Colonic mucosa (tissue), 4 donors: Measurements from ENCODE around the gene KAT6B. TPM values are rescaled to one million over a fixed set of nuclear protein-coding genes. Genes with fewer than 3 reads are reported as not detected.

Experiments used
- DNase-seq: peaks from one replicate; pipeline ENCODE4 v3.0.0-alpha.2; 2020
- H3K27ac ChIP-seq: fragments of 200-600 bp; one replicate; pipeline ENCODE4 v1.8.0; 2021
- H3K27me3 ChIP-seq: fragments of 200-600 bp; one replicate; pipeline ENCODE4 v1.8.0; 2021
- H3K36me3 ChIP-seq: fragments of 200-600 bp; one replicate; pipeline ENCODE4 v1.8.0; 2021
- H3K4me1 ChIP-seq: fragments of 200-600 bp; one replicate; pipeline ENCODE4 v1.8.0; 2021; ENCODE audit warnings: mild to moderate bottlenecking
- H3K4me3 ChIP-seq: fragments of 200-600 bp; one replicate; pipeline ENCODE4 v1.8.0; 2021
- H3K9ac ChIP-seq, 2 donors: one replicate each; pipeline ENCODE4 v1.7.0; 2013; ENCODE audit warnings: control low read depth in 2 of 2, low read depth in 2 of 2, low read length in 2 of 2
- H3K9me3 ChIP-seq: fragments of 200-600 bp; one replicate; pipeline ENCODE4 v1.8.0; 2021
- CTCF ChIP-seq: fragments of 200-600 bp; IDR thresholded peaks from one replicate; pipeline ENCODE4 v1.8.0; 2022; ENCODE audit warnings: antibody characterized with exemption, mild to moderate bottlenecking
- intact Hi-C: fragments of 100-400 bp; cut with DNase I; formaldehyde crosslinking; loops from one replicate; pipeline ENCODE4 v1.14.1; 2022
- total RNA-seq, 2 donors: library from RNA; stranded (reverse); fragmentation: NEBNext Ultra II Directional in 1 of 2; extraction: Animal tissue kit (Norgen Biotek cat#: 25700) in 1 of 2; gene quantifications; one replicate each; pipeline ENCODE4 v1.2.1, GENCODE V29; 2021
- donor health status: healthy.
- donor health status: DM: no; HTN: no; CAD: no.
- donor health status: DM: no; HTN: no; CAD: no.

KAT6B gene
- total RNA-seq, 2 donors from 2014 or later = 18.7 to 24.2 TPM

- intact Hi-C loops = no loop called here
- no peak for DNase-seq
- Histone ChIP-seq H3K9me3 (no peaks in the 10 kb centered on the region), H3K36me3 (no peaks in the 10 kb centered on the region), H3K9ac (no peak overlapping the region), H3K27ac (no peak overlapping the region), H3K4me1 (no peaks in the 10 kb centered on the region), H3K4me3 (no peak overlapping the region), H3K27me3 (no peaks in the 10 kb centered on the region)
- no peak for TF ChIP-seq CTCF
Measured at GRCh38 chr10:75002967-75003594, 176.7 kb downstream of the KAT6B start.

DNA sequence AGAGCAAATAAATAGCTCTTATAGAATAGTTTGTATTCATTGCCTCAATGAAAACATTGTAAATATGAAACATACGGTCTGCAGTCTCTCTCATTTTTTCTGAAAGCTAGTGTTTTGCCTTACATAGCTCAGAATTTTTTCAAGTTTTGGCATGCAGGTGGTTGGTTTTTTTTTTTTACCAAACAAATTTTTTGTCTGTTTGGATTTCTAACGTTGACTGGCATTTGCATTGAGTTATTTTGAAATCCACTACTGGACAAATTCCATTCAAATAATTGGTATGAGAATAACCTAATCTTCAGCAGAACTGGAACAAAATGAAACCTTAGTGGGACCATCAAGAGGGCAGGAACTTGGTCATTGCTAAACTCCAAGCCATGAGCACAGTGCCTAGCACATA is 177.5 kb downstream of the KAT6B start:
- DNase-seq = no peak
- Histone ChIP-seq H3K27me3 (no peaks in the 10 kb centered on the region), H3K4me3 (no peak overlapping the region), H3K4me1 (no peaks in the 10 kb centered on the region), H3K9me3 (no peaks in the 10 kb centered on the region), H3K9ac (no peak overlapping the region), H3K27ac (no peak overlapping the region), H3K36me3 (no peaks in the 10 kb centered on the region)
- no peak for TF ChIP-seq CTCF
- intact Hi-C loops = no loop called here

- DNase-seq = no peak
- TF ChIP-seq CTCF = no peak
- H3K9ac ChIP-seq = no peak overlapping the region
- no peak overlapping the region for H3K27ac ChIP-seq
- intact Hi-C loops = no loop called here
- H3K4me1 ChIP-seq = no peaks in the 10 kb centered on the region
- H3K36me3 ChIP-seq = no peaks in the 10 kb centered on the region
- H3K27me3 ChIP-seq = no peaks in the 10 kb centered on the region
- no peak overlapping the region for H3K4me3 ChIP-seq
- H3K9me3 ChIP-seq = no peaks in the 10 kb centered on the region
Measured at GRCh38 chr10:75007646-75008045, 181.2 kb downstream of the KAT6B start.

DNA sequence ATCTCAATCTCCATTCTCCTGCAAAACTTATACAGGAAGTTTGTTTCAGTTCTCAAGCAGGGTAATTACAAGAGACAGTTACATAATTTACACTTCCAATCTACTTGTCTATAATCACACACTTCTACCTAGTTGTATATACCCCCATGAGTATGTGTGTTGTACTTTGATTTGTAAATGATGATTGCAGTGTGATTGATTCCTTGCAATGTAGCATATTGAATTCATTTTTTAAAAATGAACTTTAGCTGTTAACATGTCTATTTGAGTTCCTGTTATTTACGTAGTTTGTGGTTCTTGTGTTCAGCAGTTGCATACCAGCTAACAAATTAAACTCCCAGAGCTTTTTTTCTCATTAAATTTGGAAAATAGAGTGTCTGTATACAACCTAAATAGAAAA is 182.6 kb downstream of the KAT6B start:
- no peak for TF ChIP-seq CTCF
- no peaks in the 10 kb centered on the region for H3K4me1 ChIP-seq
- no peaks in the 10 kb centered on the region for H3K36me3 ChIP-seq
- no peaks in the 10 kb centered on the region for H3K27me3 ChIP-seq
- intact Hi-C loops = no loop called here
- DNase-seq = no peak
- H3K9me3 ChIP-seq = no peaks in the 10 kb centered on the region
- H3K4me3 ChIP-seq = no peak overlapping the region
- no peak overlapping the region for H3K9ac ChIP-seq
- H3K27ac ChIP-seq = no peak overlapping the region

DNA sequence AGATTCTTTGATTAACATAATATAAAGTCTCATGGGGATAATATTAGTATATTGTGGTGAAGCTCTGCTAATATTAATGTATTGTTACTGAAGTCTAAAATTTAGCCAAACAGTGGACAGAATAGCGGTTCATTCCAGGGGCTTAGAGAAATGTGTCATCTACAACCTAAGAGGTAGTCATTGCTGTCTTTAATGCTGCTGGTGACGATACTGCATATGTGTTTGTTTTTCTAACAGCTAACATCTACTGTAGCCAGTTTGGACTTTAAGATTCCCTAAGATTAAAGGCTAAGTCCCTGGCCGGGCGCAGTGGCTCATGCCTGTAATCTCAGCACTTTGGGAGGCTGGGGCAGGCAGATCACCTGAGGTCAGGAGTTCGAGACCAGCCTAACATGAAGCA is 183.0 kb downstream of the KAT6B start:
- H3K27ac ChIP-seq = no peak overlapping the region
- no peak for DNase-seq

More for the DNA sequence above, 183.0 kb downstream of the KAT6B start:
- no peak overlapping the region for H3K9ac ChIP-seq
- intact Hi-C loops = no loop called here
- no peak for TF ChIP-seq CTCF
- no peaks in the 10 kb centered on the region for H3K36me3 ChIP-seq
- no peak overlapping the region for H3K4me3 ChIP-seq
- H3K27me3 ChIP-seq = no peaks in the 10 kb centered on the region
- no peaks in the 10 kb centered on the region for H3K9me3 ChIP-seq
- no peaks in the 10 kb centered on the region for H3K4me1 ChIP-seq
